ENCODE results near the gene SDK2.

GRCh38 chr17:73613271-73614233, 30.7 kb downstream of the SDK2 start:
- TF ChIP-seq, protein P1, sequence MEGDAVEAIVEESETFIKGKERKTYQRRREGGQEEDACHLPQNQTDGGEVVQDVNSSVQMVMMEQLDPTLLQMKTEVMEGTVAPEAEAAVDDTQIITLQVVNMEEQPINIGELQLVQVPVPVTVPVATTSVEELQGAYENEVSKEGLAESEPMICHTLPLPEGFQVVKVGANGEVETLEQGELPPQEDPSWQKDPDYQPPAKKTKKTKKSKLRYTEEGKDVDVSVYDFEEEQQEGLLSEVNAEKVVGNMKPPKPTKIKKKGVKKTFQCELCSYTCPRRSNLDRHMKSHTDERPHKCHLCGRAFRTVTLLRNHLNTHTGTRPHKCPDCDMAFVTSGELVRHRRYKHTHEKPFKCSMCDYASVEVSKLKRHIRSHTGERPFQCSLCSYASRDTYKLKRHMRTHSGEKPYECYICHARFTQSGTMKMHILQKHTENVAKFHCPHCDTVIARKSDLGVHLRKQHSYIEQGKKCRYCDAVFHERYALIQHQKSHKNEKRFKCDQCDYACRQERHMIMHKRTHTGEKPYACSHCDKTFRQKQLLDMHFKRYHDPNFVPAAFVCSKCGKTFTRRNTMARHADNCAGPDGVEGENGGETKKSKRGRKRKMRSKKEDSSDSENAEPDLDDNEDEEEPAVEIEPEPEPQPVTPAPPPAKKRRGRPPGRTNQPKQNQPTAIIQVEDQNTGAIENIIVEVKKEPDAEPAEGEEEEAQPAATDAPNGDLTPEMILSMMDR (IDR thresholded peaks at IDR 0.05; ENCODE audit: poor library complexity): no peak
- TF ChIP-seq EZH2phosphoT487 (IDR thresholded peaks at IDR 0.05; ENCODE audit: low read depth, severe bottlenecking, unreplicated experiment) (no peak), EZH2 (IDR thresholded peaks at IDR 0.05; ENCODE audit: borderline replicate concordance) (no peak)

Data from hepatocyte (in vitro differentiated cells).